Karpas-422 (cell line): ENCODE data around the gene TOLLIP. TPM values are rescaled to one million over a fixed set of nuclear protein-coding genes. Genes with fewer than 3 reads are reported as not detected.

ENCODE experiments used
- small RNA-seq: library from RNA; depleted of rRNA; stranded (forward); fragments of <200 nt; gene quantifications from one replicate; pipeline ENCODE3, GENCODE V24; 2014
- total RNA-seq: library from RNA; depleted of rRNA; stranded (reverse); fragments of >200 nt; shearing (Covaris generic); gene quantifications from 2 replicates; pipeline ENCODE4 v1.2.3, GENCODE V29; 2014; ENCODE audit warnings: low replicate concordance; rRNA removed

Gene TOLLIP
- total RNA-seq, 1 experiment from 2014 or later, result 6.5 TPM

Small RNA genes lying within 50 kb of the gene (small RNA-seq; reads per million reads assigned to genes)
- not detected for gene MIR6744

Other genes starting within 250 kb of the TOLLIP start
- gene MUC2, start 234.8 kb downstream of the TOLLIP start, total RNA-seq, result not detected in 2 replicates
- gene MUC5AC, start 151.7 kb downstream of the TOLLIP start, total RNA-seq, result not detected in 2 replicates
- under 0.01 and 0.04 TPM in 2 replicates for gene MUC5B, start 86.6 kb downstream of the TOLLIP start, total RNA-seq
- not detected in 2 replicates for gene BRSK2, start 80.3 kb upstream of the TOLLIP start, total RNA-seq
- 8.8 and 17.2 TPM in 2 replicates for gene MOB2, start 177.1 kb upstream of the TOLLIP start, total RNA-seq